NK-92 treated with Interleukin-12 subunit alpha and Interleukin-12 subunit beta, amount 100 ng/mL, for 24 hours (cell line): ENCODE measurements around the gene SRA1.
"Not testable (repeated sequence)": the region's sequence is repeated elsewhere in the genome, so short reads cannot be mapped to it uniquely, and the experiment has no call there.

Experiments
- DNase-seq: peaks from one replicate; lab custom pipeline; 2025; lab: John Stamatoyannopoulos, UW

The SRA1 gene

DNA sequence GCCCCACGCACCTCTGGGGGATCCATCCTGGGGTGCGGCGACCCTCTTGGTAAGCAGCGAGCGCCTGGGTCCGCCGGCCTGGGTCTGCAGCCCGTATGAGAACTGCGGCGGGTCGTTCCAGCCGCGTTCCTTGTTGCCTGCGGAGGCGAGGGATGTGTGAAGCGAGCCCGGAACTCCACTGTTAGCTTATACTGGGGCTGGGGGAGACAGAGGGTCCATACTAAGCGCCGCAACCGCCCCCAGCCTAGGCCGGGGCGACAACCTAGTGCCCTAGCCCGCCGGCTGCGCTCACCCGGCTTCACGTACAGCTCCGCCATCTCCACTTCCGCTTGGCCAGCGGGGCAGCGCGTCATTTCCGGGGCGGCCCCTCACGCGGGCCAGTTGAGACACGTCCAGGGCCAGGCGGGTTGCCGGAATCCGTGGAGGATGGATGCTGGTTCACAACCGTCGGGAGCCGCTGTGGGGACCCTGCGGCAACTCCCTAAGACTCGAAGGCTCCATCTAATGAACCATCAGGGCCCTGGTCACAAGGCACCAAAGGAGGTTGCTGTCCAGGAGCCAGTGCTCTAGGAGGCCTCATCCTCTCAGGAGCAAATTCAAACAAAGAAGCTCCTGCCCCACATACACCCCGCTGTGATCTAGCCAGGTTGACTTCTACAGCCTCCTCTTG is at the start of gene SRA1:
Gene SRA1, minus strand, starts transcription at position 338 of the 670 bp plus-strand sequence. Its CDS starts 21 bp downstream, at position 317.
- DNase-seq = peak; percentile 85

DNA sequence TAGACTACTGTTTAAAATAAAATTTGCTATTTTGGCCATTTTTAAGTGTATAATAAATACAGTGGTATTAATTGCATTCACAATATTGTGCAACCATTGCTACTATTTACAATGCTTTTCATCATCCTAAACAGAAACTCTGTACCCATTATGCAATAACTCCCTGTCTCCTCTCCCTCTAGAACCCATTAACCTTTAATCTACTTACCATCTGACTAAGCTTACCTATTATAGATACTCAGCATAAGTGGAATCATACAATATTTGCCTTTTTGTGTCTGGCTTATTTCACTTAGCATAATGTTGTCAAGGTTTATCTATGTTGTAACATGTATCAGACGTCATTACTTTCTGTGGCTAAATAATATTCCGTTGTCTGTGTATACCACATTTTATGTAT is 49.8 kb upstream of the SRA1 start:
- no peak for DNase-seq

DNA sequence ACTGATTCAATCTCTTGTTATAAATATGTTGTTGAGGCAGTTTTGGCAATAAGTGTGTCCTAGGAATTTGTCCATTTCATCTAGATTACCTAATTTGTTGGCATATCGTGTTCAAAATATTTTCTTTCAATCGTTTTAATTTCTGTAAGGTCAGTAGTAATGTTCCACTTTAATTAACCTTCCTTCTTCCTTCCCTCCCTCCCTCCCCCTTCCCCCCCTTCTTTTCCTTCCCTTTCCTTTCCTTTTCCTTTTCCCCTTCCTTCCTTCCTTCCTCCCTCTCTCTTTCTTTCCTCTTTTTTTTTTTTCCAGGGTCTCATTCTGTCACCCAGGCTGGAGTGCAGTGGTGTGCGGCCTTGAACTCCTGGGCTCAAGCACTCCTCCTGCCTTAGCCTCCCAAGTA is 48.6 kb upstream of the SRA1 start:
- DNase-seq = no peak

DNA sequence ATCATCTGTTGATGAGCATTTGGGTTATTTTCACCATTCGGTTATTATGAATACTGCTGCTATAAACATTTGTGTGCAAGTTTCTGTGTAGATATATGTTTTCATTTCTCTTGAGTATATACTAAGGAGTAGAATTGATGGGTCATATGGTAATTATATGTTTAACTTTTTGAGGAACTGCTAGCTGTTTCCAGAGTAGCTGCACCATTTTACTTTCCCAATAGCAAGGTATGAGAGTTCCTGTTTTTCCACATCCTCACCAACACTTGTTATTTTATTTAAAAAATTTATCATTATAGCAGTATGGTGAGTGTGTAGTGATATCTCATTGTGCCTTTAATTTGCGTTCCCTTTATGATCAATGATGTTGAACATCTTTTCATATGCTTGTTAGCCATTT is 46.5 kb upstream of the SRA1 start:
- no peak for DNase-seq

DNA sequence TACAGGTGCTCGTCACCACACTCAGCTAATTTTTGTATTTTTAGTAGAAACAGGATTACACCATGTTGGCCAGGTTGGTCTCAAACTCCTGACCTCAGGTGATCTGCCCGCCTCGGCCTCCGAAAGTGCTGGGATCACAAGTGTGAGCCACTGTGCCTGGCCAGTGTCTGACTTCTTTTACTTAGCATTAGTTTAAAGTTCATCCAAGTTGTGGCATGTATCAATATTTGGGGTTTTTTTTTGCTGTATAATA is 46.1 kb upstream of the SRA1 start:
- DNase-seq = not testable (repeated sequence)

DNA sequence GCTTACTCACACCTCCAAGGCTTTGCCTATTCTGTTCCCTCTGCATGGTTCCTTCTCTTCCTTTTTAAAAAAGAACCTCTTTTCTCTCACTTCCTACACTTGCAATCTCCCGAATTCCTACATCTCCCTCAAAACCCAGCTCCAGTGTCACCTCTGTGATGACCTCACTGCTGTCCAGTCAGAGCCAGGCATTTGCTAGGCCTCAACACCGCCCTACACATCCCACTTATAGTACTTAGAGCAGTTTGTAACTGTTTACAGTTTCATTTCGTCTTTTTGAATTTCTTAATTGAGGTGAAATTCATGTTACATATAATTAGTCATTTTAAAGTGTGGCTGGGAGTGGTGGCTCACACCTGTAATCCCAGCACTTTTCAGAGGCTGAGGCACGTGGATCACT is 44.9 kb upstream of the SRA1 start:
- no peak for DNase-seq

DNA sequence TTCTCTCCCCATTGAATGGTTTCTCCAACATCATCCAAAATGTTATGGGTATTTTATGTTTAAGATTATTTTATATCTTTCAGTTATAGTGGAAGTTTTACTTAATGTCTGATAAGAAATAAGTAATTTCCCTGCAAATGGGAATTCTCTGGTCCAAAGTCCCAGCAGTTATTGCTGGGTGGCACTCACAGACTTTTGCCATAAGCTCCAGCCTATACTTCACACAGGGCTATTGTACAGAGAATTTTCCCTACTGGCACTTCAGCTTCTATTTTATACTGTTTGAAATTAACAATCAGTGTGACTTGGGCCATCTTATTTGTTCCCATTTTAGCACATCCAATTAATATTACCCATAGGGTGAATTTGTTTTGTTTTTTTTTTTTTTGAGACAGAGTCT is 42.8 kb upstream of the SRA1 start:
- no peak for DNase-seq

DNA sequence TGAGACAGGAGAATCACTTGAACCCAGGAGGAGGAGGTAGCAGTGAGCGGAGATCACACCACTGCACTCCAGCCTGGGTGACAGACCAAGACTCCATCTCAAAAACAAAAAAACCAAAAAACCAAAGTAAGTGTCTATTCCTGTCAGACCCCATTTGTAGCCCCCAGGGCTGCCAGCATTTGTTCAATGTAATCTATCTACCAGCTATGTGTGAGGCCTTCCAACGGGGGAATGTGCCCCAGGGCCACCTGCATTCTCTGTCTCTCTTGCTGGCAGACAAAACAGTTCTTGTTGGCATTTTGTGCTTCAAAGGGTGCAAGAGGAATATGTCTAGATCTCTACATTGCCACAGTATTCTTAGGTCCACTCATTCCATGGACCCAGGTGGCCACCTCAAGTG is 41.6 kb upstream of the SRA1 start:
- DNase-seq = no peak

DNA sequence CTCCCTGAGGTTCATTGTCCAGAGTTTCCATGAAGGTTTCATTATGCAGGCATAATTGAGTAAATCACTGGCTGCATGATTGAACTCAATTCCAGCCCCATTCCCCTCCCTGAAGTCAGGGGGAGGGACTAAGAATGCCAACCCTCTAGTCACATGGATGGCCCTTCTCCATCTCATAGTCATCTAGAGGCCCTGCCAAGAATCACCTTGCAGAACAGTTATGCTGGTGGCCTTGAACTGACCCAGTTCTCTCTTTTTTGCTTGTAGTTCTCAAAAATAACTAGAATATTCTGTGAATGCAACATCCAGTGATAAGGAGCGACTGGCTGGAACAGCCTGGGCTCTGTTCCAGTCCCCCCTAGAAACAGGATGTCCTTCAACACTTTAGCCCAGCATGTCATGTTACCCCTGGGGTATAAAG is 39.1 kb upstream of the SRA1 start:
- no peak for DNase-seq

DNA sequence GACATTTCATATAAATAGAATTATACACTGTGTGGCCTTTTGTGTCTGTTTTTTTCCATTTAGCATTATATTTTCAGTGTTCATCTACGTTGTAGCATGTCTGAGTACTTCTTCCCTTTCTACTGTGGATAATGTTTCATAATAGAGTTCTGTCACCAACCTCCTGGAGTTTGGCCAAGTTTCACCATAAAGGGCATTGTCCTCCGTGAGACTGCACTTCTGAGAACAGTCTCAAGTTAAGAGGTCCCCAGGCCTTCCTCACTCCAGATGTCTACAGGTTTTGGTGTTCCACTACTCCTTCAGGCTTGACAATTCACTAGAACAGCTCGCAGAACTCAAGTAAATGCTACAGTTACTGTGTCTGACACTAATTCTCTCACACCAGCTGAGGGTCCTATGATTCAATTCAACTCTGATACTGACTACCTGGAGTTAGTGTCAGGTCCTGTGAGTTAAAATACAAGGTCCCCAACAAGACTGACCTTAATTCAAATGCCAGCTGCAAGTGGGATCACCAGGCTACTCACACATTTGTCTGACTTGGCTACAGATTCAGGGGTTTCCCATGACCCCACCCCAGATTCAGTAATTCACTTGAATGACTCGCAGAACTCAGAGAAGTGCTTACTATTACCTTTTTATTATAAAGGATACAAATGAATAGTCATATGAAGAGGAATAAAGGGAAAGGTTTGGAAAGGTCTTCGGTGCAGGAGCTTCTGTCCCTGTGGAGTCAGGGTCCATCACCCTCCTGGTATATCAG is 38.4 kb upstream of the SRA1 start:
- no peak for DNase-seq

DNA sequence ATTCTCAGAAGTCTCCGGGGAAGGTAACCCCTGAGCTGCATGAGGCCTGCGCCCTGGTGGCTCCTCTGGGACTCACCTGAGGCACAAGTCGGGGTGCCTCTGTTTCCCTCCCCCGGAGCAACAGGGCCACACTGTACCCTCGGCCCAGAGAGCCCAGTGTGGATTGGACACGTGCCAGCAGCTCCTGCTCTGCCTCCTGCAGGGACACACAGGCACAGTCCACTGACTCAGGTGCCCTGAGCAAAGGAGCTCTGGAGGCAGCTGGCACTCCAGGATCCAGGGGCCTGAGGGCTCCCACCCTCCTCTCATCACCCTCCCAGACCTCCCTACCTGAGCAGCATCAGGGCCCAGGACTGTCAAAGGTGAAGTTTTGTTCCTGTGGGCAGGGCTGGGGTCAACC is 36.9 kb upstream of the SRA1 start:
- DNase-seq = no peak

DNA sequence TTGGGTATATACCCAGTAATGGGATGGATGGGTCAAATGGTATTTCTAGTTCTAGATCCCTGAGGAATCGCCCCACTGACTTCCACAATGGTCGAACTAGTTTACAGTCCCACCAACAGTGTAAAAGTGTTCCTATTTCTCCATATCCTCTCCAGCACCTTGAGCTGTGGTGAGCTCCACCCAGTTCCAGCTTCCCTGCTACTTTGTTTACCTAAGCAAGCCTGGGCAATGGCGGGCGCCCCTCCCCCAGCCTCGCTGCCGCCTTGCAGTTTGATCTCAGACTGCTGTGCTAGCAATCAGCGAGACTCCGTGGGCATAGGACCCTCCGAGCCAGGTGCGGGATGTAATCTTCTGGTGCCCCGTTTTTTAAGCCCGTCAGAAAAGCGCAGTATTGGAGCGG is 35.8 kb upstream of the SRA1 start:
- DNase-seq = not testable (repeated sequence)

DNA sequence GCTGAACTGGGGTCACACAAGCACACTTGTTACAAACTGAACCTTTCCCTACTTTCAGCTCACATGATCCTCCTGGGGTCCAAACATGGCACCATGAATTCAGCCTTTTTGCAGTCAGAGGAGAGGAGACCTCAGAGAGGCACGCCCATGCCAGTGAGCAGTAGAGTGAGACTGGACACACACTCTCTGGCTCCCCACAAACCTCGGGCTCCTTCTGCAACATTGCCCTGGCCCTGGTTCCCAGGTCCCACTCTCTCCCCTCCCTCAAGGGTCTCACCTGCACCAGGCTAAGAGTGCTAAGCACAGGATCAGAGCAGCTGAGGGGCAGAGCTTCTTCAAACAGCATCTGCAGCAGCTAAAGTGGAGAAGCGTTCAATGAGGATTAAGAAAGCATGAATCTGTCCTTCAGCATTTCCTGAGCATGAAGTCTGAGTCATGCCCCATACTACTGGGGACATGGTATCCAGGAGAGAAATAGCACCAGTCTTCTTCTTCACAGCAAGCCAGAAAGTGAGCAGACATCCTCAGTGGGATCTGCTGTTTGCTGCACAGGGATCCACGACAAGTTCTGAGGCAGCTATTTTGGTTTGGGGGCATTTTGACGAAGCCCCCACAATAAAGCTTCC is 34.6 kb upstream of the SRA1 start:
- DNase-seq = no peak

DNA sequence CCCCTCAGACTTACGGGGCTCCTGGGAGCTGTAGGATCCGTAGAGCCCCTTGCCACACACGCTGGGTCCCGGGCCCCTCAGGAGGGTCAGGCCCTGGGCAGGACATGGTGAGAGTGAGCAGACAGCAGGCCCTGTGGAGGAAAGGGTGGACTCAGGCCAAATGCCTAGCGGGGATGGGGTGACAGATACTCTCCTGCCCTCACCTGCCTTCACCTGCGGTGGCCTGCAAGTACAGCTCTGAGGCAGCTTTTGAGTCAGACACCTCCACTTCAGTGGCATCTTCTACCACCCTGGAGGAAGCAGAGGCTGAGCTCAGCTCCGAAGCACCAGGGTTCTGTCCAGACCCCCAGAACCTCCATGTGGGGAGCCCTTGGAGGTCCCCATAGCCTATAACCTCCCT is 33.6 kb upstream of the SRA1 start:
- DNase-seq = no peak

DNA sequence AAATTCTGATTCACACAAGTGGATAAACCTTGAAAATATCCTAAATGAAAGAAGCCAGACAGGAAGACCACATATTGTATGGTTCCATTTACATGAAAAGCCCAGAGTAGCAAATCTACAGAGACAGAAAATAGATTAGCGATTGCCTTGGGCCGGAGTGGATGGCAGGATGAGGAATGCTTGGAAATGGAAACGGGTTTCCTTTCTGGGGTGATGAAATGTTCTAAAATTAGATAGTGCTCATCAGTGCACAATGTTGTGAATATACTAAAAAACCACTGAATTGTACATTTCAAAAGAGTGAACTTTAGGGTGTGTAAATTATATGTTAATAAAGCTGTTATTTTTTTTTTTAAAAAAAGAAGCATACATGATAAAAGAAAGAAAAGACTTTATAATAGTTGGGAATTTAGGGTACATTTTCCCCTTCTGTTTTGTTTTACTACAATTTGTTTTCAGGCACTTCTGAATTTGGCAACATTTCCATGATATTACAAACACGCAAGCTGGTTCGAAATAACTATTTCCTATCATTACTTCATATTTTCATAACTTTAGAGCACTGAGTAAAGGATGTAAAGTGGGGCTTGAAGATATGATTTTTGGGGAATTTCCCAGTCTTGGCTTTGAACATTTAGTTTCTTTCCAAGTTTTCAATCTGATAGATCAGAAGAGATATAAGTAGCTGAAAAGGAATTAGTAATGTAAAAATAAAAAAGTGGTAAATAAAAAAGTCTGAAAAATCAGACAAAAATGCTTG is 31.2 kb upstream of the SRA1 start:
- no peak for DNase-seq

DNA sequence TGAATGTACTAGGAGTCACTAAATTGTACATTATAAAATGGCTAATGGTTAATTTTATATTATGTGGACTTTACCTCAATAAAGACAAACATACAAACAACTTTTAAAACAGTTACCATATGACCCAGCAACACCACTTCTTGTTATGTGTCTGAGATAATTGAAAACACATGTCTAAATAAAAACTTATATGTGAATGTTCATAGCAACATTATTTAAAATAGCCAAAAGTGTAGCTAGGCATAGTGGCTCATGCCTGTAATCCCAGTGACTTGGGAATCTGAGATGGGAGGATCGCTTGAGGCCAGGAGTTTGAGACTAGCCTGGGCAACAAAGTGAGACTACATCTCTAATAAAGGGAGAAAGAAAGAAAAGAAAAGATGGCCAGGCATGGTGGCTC is 30.2 kb upstream of the SRA1 start:
- DNase-seq = no peak

DNA sequence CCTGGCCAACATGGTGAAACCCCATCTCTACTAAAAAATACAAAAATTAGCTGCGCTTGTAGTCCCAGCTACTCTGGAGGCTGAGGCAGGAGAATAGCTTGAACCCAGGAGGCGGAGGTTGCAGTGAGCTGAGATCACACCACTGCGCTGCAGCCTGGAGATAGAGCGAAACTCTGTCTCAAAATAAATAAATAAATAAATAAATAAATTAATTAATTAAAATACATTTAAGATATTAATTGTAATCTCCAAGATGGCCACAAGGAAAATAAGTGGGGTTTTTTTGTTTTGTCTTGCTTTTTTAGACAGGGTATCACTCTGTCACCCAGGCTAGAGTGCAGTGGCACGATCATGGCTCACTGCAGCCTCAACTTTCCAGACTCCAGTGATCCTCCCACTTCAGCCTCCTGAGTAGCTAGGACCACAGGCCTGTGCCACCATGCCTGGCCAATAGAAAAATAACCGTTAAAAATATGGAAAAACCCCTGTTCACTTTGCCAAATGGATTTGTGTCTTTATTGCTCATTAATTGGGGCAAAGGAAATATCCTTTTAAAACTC is 22.0 kb upstream of the SRA1 start:
- not testable (repeated sequence) for DNase-seq

DNA sequence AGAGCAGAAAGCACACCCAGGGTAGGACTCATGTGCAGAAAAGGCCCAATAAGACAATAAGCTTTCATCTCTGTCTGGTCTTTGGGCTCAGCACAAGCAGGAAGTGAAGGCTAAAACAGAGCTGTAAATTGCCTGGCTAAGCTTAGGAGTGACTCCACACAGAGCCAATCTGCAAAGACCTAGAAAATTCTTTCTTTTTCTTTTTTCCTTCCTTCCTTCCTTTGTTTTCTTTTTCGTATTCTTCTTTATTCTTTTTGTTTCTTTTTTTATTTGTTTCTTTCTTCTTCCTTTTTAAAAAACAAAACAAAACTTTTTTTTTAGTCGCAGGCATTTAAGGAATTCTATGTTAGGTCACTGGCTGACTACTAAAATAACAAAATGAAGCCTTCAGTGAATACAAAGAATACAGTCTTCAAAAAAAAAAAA is 19.5 kb upstream of the SRA1 start:
- no peak for DNase-seq

DNA sequence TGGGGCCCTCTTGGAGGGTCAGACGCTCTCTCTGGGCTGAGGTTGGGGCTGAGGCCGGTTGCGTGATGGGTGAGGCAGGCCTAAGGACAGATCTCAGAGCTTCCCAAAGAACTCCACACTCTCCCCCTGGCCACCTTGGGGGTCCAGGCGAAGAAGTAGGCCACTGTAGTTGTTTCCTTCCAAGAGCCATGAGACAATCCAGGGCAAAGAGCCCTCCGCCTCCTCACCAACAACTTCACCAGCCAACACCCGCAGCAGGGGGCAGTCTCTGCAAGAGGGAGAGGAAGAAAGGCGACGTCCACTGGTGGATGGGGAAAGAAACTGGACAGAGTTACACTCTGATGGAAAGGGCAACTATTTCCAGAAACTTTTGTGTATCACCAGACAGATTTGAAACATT is 18.0 kb upstream of the SRA1 start:
- DNase-seq = no peak

DNA sequence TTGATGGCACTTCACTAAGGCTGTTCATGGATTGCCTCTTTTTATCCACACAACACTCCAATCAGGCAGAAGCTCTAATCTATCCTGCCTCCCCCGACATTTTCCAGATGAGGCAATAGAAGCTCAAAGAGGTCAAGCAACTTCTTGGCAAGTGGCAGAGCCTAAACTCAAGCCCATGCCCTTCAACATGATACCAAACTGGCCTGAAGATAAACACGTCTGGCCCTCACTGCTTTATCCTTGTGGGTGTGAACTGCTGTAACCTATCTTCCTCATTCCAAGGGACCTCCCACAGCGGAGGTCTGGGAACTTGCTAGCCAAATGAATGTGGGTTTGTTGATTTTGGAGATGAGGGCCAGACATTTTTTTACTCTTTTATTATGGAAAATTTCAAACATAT is 16.9 kb upstream of the SRA1 start:
- no peak for DNase-seq

DNA sequence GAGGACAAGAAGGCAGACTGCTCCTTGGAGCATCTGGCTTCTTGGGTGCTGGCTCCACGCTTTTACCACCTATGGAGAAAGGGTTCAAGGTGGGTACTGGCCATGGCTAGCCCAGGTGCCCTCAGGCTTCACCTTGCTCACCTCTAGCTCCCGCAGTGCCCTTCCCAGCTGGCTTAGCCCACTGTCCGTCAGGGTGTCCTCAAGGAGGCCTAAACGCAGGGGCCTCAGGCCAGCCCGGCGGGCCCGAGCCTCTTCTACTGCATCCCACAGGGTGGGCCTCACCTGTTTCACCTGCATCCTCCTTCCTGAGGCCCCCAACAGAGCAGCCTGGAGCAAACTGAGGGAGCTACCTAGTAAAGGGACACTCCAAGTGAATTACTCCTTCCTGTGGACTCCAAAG is 16.4 kb upstream of the SRA1 start:
- no peak for DNase-seq

DNA sequence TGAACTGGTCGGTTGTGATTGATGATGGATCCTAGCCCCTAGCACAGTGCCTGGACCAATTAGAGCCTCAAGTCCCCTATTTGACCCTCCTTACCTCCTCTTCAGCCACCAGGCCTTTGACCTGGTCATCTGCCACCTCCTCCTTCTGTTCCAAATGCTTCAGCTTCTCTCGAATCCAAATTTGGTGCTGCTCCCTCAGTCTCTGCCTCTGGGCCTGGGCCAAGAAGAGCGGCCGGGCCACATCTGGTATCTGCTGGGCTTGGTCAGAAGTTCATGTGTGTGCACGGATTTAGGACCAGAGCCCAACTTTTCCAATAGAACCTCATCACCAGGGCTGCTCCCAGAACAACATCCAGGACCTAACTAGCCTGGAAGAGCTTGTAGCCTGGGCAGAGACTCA is 13.8 kb upstream of the SRA1 start:
- no peak for DNase-seq

DNA sequence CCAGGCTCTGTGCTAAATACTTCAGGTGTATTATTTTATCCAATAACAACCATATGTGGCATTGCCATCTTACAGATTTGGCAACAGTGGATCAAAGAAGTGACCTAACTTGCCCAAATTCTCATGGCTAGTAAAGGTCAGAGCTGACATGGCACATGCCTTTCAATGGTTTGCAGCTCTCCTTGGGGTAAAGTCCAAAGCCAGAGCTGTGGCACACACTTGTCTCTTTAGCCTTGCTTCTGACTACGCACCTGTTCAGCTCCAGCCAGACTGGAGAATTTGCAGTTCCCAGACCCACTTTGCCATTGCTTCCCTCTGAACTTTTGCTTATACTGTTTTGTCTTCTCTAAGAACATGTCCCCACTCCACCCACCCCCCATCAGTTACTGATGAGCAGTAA is 13.2 kb upstream of the SRA1 start:
- DNase-seq = no peak
